ENCODE measurements around the gene STK17A.

STK17A gene

DNA sequence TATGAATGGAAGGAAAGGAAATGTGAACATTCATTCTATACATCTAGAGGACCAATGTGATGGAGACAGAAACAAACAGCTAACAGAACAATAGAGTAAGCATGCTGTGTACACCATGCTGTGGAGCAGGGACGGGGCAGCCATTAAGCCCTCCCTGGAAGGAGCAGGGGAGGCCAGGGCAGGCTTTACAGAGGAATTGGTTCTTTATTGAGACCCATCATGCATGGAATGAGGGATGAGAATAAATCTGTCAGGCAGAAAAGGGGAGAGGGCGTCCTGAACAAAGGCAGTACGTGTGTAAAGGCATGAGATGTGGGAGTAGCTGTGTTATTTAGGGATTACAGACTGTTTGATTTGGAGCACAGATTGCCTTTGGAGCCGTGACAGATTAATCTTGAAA, 35.2 kb downstream of the STK17A start:
- Histone ChIP-seq H3K36me3 (ENCODE audit: control insufficient read depth in 2 of 2, insufficient read depth in 1 of 2, low read length in 2 of 2) (peaks cover 0 to 31% of the 10 kb centered on the region in 2 experiments; a peak in 2 of 3 replicates), H3K9me3 (ENCODE audit: control insufficient read depth, insufficient read depth, low read depth, low read length) (no peaks in the 10 kb centered on the region), H3K4me1 (ENCODE audit: control insufficient read depth, insufficient read depth, low read length) (no peaks in the 10 kb centered on the region), H3K4me3 (ENCODE audit: low read depth, low read length) (no peak overlapping the region), H3K27ac (ENCODE audit: extremely low read depth, low read depth, low read length) (no peak overlapping the region)
- TF ChIP-seq EGR2 (tag by site-specific recombination; IDR thresholded peaks at IDR 0.05; ENCODE audit: low read depth) (peak; percentile 59; the same call in 1 of the 2 replicates), ZNF324 (tag by site-specific recombination; IDR thresholded peaks at IDR 0.05) (no peak), ZIC2 (tag by site-specific recombination; IDR thresholded peaks at IDR 0.05) (peak; percentile 48; the same call in 1 of the 2 replicates), ATF2 (tag by site-specific recombination; IDR thresholded peaks at IDR 0.05; ENCODE audit: low read depth) (no peak), GLI2 (tag by site-specific recombination; IDR thresholded peaks at IDR 0.05; ENCODE audit: borderline replicate concordance, low read depth) (no peak), ZFHX2 (tag by site-specific recombination; conservative IDR thresholded peaks at IDR 0.05) (peak; percentile 57; the same call in 1 of the 2 replicates)
- ChIA-PET CTCF (interaction anchor here (5.1 kb wide), 1 partner anchor 35 kb away, joined by 27 read pairs; the partner anchor contains the start of gene STK17A), POLR2A (no interaction called here)

DNA sequence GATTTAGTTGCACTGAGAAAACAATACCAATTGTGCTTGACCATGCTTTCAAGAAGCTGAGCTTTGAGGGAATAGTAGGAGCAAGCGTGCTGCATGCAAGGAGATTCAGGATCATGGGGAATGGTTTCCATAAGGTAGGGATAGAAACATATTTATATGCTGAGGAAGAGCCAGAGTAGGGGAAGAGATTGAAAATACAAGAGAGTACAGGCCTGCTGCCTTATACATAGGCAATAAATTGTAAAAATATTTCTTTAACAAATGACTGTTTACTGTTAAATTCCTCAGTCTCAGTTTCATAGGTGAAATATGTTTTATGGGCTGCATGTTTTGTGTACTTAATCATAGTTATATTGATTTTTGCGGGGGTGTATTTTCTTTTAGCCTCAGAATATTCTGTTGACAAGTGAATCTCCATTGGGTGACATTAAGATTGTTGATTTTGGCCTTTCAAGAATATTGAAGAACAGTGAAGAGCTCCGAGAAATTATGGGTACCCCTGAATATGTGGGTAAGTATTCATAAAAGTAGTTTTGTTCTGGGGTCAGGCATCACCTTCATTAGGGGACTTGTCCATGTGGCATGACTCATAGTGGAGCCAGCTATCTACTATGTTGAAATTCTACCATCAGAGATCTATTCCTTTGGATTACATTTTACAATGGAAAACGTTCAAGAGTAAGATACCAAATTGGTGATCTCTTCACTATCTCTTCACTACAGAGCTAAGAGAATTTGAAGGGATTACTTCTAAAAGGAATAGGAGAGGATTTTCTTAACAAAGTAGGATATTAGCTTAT, 36.5 kb downstream of the STK17A start:
- no peak overlapping the region for H3K27ac ChIP-seq (ENCODE audit: extremely low read depth, low read depth, low read length)
- no peaks in the 10 kb centered on the region for H3K4me1 ChIP-seq (ENCODE audit: control insufficient read depth, insufficient read depth, low read length)
- no peak overlapping the region for H3K4me3 ChIP-seq (ENCODE audit: low read depth, low read length)
- TF ChIP-seq, protein P1, sequence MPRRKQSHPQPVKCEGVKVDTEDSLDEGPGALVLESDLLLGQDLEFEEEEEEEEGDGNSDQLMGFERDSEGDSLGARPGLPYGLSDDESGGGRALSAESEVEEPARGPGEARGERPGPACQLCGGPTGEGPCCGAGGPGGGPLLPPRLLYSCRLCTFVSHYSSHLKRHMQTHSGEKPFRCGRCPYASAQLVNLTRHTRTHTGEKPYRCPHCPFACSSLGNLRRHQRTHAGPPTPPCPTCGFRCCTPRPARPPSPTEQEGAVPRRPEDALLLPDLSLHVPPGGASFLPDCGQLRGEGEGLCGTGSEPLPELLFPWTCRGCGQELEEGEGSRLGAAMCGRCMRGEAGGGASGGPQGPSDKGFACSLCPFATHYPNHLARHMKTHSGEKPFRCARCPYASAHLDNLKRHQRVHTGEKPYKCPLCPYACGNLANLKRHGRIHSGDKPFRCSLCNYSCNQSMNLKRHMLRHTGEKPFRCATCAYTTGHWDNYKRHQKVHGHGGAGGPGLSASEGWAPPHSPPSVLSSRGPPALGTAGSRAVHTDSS (tag by site-specific recombination; IDR thresholded peaks at IDR 0.05) = no peak
- TF ChIP-seq BCL6B (tag by site-specific recombination; IDR thresholded peaks at IDR 0.05) = 0 out of 2 replicates have a peak, but pooled peaks have one; percentile 36
- no peaks in the 10 kb centered on the region for H3K9me3 ChIP-seq (ENCODE audit: control insufficient read depth, insufficient read depth, low read depth, low read length)
- ChIA-PET CTCF (interaction anchor here (1.4 to 5.1 kb wide), 2 partner anchors 37 to 220 kb away, joined by 4 to 27 read pairs; partner anchors contain the start of gene STK17A), POLR2A (interaction anchor here (2.8 kb wide), 1 partner anchor 37 kb away, joined by 14 read pairs; the partner anchor contains the start of gene STK17A)
- peaks cover under 1 to 34% of the 10 kb centered on the region in 2 experiments for H3K36me3 ChIP-seq (ENCODE audit: control insufficient read depth in 2 of 2, insufficient read depth in 1 of 2, low read length in 2 of 2)

DNA sequence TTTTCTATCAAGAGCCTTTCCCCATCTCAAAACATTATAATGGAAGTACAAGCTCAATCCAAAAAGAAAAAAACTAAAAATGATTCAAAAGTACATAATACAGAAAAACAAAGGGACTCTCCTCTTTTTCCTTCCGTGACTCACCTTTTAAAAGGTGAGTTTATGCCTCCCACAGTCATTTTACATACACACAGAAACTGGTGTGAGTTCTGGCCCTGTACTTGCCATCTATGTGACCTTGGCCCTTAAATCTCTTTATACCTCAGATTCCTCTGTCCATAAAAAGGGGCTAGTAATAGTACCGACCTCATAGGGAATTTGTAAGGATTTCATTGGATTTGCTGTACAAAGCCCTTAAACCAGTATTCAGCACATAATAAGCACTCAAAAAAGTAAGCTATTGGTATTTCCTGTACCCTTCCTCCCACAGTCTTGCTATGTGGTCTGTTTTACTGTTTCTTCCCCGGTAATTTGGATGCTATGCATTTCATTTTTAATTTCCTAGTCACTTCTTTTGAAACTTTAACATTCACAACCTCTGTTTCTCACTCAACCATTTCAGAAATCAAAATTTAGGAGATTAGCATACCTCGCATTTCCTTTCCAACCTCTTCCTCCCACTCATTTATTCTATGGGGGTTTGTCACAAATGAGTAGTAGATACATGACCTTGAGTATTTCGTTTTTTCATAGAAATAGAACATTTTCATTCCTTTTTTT, 39.0 kb downstream of the STK17A start:
- TF ChIP-seq REPIN1 (tag by site-specific recombination; IDR thresholded peaks at IDR 0.05; ENCODE audit: low read depth) (no peak), ZNF530 (tag by site-specific recombination; IDR thresholded peaks at IDR 0.05; ENCODE audit: low read depth) (peak; percentile 70)
- CTCF ChIA-PET = interaction anchor here (0.6 to 5.1 kb wide), 3 partner anchors 13 to 216 kb away, joined by 3 to 27 read pairs (median 4); partner anchors contain the start of gene STK17A
- Histone ChIP-seq H3K9me3 (ENCODE audit: control insufficient read depth, insufficient read depth, low read depth, low read length) (no peaks in the 10 kb centered on the region), H3K27ac (ENCODE audit: extremely low read depth, low read depth, low read length) (no peak overlapping the region), H3K4me3 (ENCODE audit: low read depth, low read length) (no peak overlapping the region), H3K36me3 (ENCODE audit: control insufficient read depth in 2 of 2, insufficient read depth in 1 of 2, low read length in 2 of 2) (peaks cover 10 to 42% of the 10 kb centered on the region in 2 experiments), H3K4me1 (ENCODE audit: control insufficient read depth, insufficient read depth, low read length) (no peaks in the 10 kb centered on the region)
- POLR2A ChIA-PET = interaction anchor here (1.0 kb wide), 1 partner anchor 38 kb away, joined by 4 read pairs; no protein-coding TSS in a partner anchor
